Measurements from ENCODE around the gene DPH5.

- no peak for TF ChIP-seq ZNF70 (CRISPR knock-in tag; IDR thresholded peaks at IDR 0.05)
- TF ChIP-seq ZFP3 (CRISPR knock-in tag; IDR thresholded peaks at IDR 0.05), result no peak
- no peak for TF ChIP-seq CSRNP3 (CRISPR knock-in tag; IDR thresholded peaks at IDR 0.05)
- TF ChIP-seq ESRRG (CRISPR knock-in tag; IDR thresholded peaks at IDR 0.05), result no peak
- no peak for TF ChIP-seq CSDC2 (CRISPR knock-in tag; IDR thresholded peaks at IDR 0.05)
- TF ChIP-seq ZNF565 (CRISPR knock-in tag; conservative IDR thresholded peaks at IDR 0.05; ENCODE audit: low read depth), result no peak
These were observed 13.7 kb upstream of the DPH5 start for GRCh38 chr1:101039245-101039644.

Measured in SK-N-SH treated with all-trans-retinoic acid at 6 μM for 48 hours (cell line).